Pancreas (tissue), 10 donors: Measurements from ENCODE around the gene ZCWPW1. TPM values are rescaled to one million over a fixed set of nuclear protein-coding genes. Genes with fewer than 3 reads are reported as not detected.
A peak's percentile ranks its signal among the peaks of the same experiment; 100 is the strongest.

ENCODE experiments used
- ATAC-seq, 4 donors: fragments of 200-7000 bp; cut with Tn5 transposase; one replicate each; pipeline versions ENCODE4 v1.8.0 to v1.9.1; 2020; ENCODE audit warnings: mild to moderate bottlenecking in 4 of 4, moderate library complexity in 4 of 4
- DNase-seq, 6 donors: peaks; one replicate each; pipeline ENCODE4 v3.0.0-alpha.2; 2020
- FAIRE-seq: peaks from 2 replicates; lab custom pipeline; 2012; peaks lifted over from hg19 to GRCh38; lab: Jason Lieb, UNC
- H3K27ac ChIP-seq, 4 donors: fragments of 200-600 bp; sonication (generic); 1 replicate in 3 of 4; 2 replicates in 1 of 4; pipeline versions ENCODE4 v1.5.0 to v1.8.0; 2020
- H3K27me3 ChIP-seq, 4 donors: fragments of 200-600 bp; one replicate each; pipeline ENCODE4 v1.8.0; 2021
- H3K36me3 ChIP-seq, 3 donors: fragments of 200-600 bp; sonication (generic) in 1 of 3; one replicate each; pipeline versions ENCODE4 v1.5.0 to v1.8.0; 2020 to 2021
- H3K4me1 ChIP-seq, 3 donors: fragments of 200-600 bp; one replicate each; pipeline ENCODE4 v1.8.0; 2021
- H3K4me3 ChIP-seq, 4 donors: fragments of 200-600 bp; sonication (generic) in 2 of 4; one replicate each; pipeline versions ENCODE4 v1.5.0 to v1.8.0; 2020 to 2021
- H3K9me3 ChIP-seq, 4 donors: fragments of 200-600 bp; one replicate each; pipeline ENCODE4 v1.8.0; 2021
- WGBS, 2 donors: extraction: QIAGEN DNeasy Blood & Tissue Kit; methylation state at CpG; one replicate each; pipeline ENCODE4 v1.1.7; 2013; 5-methylcytosine and 5-hydroxymethylcytosine counted together
- intact Hi-C, 3 donors: fragments of 100-400 bp; cut with DNase I; formaldehyde crosslinking; loops; one replicate each; pipeline versions ENCODE4 v1.11.1 to v1.14.2; 2022
- polyA plus RNA-seq, 2 donors: library from polyadenylated mRNA; stranded (reverse); fragments of 200-250 nt; gene quantifications; one replicate each; pipeline ENCODE4 v1.2.3, GENCODE V29; 2013
- total RNA-seq, 6 donors: library from RNA; stranded (reverse); fragmentation: NEBNext Ultra II Directional in 4 of 6; extraction: Animal tissue kit (Norgen Biotek cat#: 25700) in 4 of 6; gene quantifications; one replicate each; pipeline versions ENCODE4 v1.2.1 to v1.2.4, GENCODE V29; 2021 to 2023
- TF ChIP-seq, protein P1 (sequence below), 4 donors: fragments of 200-600 bp; sonication (generic) in 3 of 4; IDR thresholded peaks; one replicate each; pipeline versions ENCODE4 v1.5.0 to v1.8.0; 2021; ENCODE audit warnings: antibody characterized with exemption in 4 of 4
- donor health status: healthy with polysubstance abuse.
- donor health status: DM: no; HTN: no; CAD: no; lungs with moderate emphysema.
- donor health status: DM: no; HTN: no; CAD: no.
- donor health status: control.
- donor health status: control.
- donor health status: Bipolar disorder and iron deficiency.
- donor health status: DM: yes; HTN: yes; CAD: no.
- donor health status: DM: no; HTN: no; CAD: no.
- donor health status: DM: no; HTN: no; CAD: no.
- donor health status: DM: yes; HTN: yes; CAD: no.

The ZCWPW1 gene
- total and polyA plus RNA-seq, 8 donors, result 1.6 to 18.9 (median 2.3) TPM

DNA sequence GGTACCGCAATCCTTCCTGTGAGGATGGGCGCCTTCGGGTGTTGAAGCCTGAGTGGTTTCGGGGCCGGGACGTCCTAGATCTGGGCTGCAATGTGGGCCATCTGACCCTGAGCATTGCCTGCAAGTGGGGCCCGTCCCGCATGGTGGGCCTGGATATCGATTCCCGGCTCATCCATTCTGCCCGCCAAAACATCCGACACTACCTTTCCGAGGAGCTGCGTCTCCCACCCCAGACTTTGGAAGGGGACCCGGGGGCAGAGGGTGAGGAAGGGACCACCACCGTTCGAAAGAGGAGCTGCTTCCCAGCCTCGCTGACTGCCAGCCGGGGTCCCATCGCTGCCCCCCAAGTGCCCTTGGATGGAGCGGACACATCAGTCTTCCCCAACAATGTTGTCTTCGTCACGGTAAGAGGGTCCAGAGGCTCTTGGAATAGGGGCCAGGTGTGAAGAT lies 2.8 kb upstream of the ZCWPW1 start:
- Histone ChIP-seq H3K9me3 (no peaks in the 10 kb centered on the region), H3K4me3 (no peak overlapping the region), H3K27ac (no peak overlapping the region), H3K36me3 (peaks cover 0 to 12% (median 0%) of the 10 kb centered on the region in 3 donors), H3K4me1 (peaks cover 0 to 24% (median 10%) of the 10 kb centered on the region in 3 donors), H3K27me3 (no peaks in the 10 kb centered on the region)
- FAIRE-seq, result no peak
- intact Hi-C loops, result no loop called here
- peak in 4 of 6 donors; percentile 24 to 74 (median 48) for DNase-seq
- 87 to 93% methylated on average over 23 of the region's 23 CpGs for WGBS, 2 donors
- TF ChIP-seq, protein P1, sequence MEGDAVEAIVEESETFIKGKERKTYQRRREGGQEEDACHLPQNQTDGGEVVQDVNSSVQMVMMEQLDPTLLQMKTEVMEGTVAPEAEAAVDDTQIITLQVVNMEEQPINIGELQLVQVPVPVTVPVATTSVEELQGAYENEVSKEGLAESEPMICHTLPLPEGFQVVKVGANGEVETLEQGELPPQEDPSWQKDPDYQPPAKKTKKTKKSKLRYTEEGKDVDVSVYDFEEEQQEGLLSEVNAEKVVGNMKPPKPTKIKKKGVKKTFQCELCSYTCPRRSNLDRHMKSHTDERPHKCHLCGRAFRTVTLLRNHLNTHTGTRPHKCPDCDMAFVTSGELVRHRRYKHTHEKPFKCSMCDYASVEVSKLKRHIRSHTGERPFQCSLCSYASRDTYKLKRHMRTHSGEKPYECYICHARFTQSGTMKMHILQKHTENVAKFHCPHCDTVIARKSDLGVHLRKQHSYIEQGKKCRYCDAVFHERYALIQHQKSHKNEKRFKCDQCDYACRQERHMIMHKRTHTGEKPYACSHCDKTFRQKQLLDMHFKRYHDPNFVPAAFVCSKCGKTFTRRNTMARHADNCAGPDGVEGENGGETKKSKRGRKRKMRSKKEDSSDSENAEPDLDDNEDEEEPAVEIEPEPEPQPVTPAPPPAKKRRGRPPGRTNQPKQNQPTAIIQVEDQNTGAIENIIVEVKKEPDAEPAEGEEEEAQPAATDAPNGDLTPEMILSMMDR (IDR thresholded peaks at IDR 0.05), result no peak
- ATAC-seq, result no peak

DNA sequence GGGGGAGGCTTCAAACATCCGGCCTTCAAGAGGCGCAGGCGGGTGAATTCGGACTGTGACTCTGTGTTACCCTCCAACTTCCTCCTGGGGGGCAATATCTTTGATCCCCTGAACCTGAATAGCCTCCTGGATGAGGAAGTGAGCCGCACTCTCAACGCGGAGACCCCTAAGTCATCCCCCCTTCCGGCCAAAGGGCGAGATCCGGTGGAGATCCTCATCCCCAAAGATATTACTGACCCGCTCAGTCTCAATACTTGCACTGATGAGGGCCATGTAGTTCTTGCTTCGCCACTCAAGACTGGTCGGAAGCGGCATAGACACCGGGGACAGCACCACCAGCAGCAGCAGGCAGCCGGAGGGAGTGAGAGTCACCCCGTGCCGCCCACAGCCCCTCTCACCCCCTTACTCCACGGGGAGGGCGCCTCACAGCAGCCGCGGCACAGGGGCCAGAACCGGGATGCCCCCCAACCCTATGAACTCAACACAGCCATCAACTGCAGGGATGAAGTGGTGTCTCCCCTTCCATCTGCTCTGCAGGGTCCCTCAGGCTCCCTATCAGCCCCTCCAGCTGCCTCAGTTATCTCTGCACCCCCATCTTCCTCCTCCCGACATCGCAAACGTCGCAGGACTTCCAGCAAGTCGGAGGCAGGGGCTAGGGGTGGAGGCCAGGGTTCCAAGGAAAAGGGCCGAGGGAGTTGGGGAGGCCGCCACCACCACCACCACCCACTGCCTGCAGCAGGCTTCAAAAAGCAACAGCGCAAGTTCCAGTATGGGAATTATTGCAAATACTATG lies 2.2 kb upstream of the ZCWPW1 start:
- DNase-seq, result peak in 5 of 6 donors; percentile 39 to 83 (median 47)
- H3K36me3 ChIP-seq, result peaks cover 0 to 12% (median 0%) of the 10 kb centered on the region in 3 donors
- H3K4me3 ChIP-seq, result peak overlapping the region; percentile 55 to 98 (median 71)
- intact Hi-C loops, result no loop called here
- FAIRE-seq, result no peak
- no peak for ATAC-seq
- peaks cover 0 to 24% (median 10%) of the 10 kb centered on the region in 3 donors for H3K4me1 ChIP-seq
- TF ChIP-seq, protein P1 (IDR thresholded peaks at IDR 0.05), result no peak
- peak overlapping the region; percentile 97 to 100 (median 98) for H3K27ac ChIP-seq
- WGBS, 2 donors, result 36 to 37% methylated on average over 26 to 31 of the region's 31 CpGs
- H3K9me3 ChIP-seq, result no peaks in the 10 kb centered on the region
- no peaks in the 10 kb centered on the region for H3K27me3 ChIP-seq

DNA sequence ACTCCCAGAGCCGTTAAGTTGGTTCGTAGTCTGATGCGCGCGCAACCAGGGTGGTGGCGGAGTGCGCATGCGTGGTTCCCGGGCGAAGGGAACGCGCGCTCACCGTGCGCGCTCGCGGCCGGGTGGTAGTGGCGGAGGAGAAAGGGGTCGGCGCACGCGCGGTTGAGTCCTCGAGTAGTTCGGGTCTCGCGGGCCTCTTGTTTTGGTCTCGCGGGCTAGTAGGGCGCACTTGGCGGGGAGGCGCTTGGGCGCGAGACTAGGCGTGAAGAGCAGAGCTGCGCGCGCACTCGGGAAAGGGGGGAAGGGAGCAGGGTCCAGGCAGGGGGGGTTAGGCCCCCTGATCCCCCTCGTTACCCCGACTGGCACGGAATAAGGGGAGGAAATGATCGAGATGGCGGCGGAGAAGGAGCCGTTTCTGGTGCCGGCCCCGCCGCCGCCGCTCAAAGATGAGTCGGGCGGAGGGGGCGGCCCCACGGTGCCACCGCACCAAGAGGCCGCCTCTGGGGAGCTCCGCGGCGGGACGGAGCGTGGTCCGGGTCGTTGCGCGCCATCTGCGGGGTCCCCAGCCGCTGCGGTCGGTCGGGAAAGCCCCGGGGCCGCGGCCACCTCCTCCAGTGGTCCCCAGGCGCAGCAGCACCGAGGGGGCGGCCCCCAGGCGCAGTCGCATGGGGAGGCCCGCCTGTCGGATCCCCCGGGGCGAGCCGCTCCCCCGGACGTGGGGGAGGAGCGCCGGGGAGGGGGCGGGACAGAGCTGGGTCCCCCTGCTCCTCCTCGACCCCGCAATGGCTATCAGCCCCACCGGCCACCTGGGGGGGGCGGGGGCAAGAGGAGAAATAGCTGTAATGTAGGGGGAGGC lies 1.4 kb upstream of the ZCWPW1 start, which contains the start of gene MEPCE:
Gene MEPCE (plus strand): TSS at position 195 of the 856 bp plus-strand sequence. CDS start 188 bp downstream, at position 383.
- peak; percentile 92 to 100 (median 96) for DNase-seq
- FAIRE-seq, result peak; percentile 32
- TF ChIP-seq, protein P1 (IDR thresholded peaks at IDR 0.05), result no peak
- no peaks in the 10 kb centered on the region for H3K9me3 ChIP-seq
- H3K27me3 ChIP-seq, result no peaks in the 10 kb centered on the region
- peak; percentile 63 to 73 (median 68) for ATAC-seq
- H3K4me1 ChIP-seq, result peaks cover 0 to 22% (median 5%) of the 10 kb centered on the region in 3 donors
- H3K27ac ChIP-seq, result peak within 1 kb of the TSS; percentile 97 to 100 (median 98)
- 0 to 1% methylated on average over 69 to 94 of the region's 95 CpGs for WGBS, 2 donors
- H3K4me3 ChIP-seq, result peak within 1 kb of the TSS; percentile 55 to 98 (median 71)
- intact Hi-C loops, result no loop called here
- peaks cover 0 to 12% (median 0%) of the 10 kb centered on the region in 3 donors for H3K36me3 ChIP-seq

DNA sequence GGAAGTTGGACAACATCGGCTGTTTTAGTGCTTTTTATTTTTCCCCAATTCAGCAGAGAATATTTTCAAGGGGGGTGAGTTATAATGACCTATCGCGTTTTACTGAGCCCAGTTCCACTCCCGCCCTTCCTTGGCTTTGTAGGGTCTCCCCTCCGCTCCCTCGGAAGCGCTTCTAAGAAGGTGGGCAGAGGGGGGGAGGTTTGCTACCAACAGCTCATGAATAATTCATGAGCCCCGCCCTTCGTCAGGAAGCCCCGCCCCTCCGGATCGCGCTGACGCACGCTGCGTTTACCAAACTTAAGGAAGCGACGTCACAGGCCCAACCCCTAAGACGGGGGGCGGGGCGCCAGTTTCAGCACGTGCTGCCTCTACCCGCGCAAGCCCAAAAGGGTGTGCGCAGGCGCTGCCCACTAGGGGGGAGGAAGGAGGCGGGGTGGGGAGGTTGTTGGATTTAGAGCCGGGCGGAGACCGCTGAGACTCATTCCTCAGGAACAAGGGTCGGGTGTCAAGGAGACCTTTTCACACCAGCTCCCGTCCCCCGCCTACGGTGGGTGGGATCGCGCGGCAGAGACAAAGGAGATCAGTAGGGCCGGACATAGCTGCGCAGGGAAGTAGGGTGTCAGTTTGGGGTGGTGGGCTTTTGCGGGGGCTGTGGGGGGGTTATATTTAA lies 599 bp upstream of the ZCWPW1 start:
- peak; percentile 80 to 87 (median 82) for ATAC-seq
- intact Hi-C loops, result no loop called here
- H3K4me1 ChIP-seq, result peaks cover 0 to 17% (median 0%) of the 10 kb centered on the region in 3 donors
- H3K4me3 ChIP-seq, result peak overlapping the region; percentile 55 to 98 (median 71)
- peak; percentile 85 for FAIRE-seq
- TF ChIP-seq, protein P1 (IDR thresholded peaks at IDR 0.05), result peak in 2 of 4 donors; percentile 15 to 26
- WGBS, 2 donors, result 0 to 1% methylated on average over 38 to 40 of the region's 40 CpGs
- H3K9me3 ChIP-seq, result no peaks in the 10 kb centered on the region
- peak overlapping the region; percentile 97 to 100 (median 98) for H3K27ac ChIP-seq
- H3K36me3 ChIP-seq, result peaks cover 0 to 12% (median 0%) of the 10 kb centered on the region in 3 donors
- H3K27me3 ChIP-seq, result no peaks in the 10 kb centered on the region
- DNase-seq, result peak; percentile 100
